ENCODE measurements around the gene ACYP2. TPM values are rescaled to one million over a fixed set of nuclear protein-coding genes. Genes with fewer than 3 reads are reported as not detected.
A peak's percentile ranks its signal among the peaks of the same experiment; 100 is the strongest.

ACYP2 gene
- total RNA-seq, 1 donor, result 9.0 TPM

GRCh38 chr2:54255230-54256090 lies 140.0 kb downstream of the ACYP2 start:
- TF ChIP-seq, protein P1, sequence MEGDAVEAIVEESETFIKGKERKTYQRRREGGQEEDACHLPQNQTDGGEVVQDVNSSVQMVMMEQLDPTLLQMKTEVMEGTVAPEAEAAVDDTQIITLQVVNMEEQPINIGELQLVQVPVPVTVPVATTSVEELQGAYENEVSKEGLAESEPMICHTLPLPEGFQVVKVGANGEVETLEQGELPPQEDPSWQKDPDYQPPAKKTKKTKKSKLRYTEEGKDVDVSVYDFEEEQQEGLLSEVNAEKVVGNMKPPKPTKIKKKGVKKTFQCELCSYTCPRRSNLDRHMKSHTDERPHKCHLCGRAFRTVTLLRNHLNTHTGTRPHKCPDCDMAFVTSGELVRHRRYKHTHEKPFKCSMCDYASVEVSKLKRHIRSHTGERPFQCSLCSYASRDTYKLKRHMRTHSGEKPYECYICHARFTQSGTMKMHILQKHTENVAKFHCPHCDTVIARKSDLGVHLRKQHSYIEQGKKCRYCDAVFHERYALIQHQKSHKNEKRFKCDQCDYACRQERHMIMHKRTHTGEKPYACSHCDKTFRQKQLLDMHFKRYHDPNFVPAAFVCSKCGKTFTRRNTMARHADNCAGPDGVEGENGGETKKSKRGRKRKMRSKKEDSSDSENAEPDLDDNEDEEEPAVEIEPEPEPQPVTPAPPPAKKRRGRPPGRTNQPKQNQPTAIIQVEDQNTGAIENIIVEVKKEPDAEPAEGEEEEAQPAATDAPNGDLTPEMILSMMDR (IDR thresholded peaks at IDR 0.05; ENCODE audit: extremely low read depth, low read depth, low read length), result no peak
- Histone ChIP-seq H3K79me2 (ENCODE audit: insufficient read depth, low read length) (no peaks in the 10 kb centered on the region), H4K20me1 (ENCODE audit: insufficient read depth, low read length) (no peaks in the 10 kb centered on the region), H3K27me3 (ENCODE audit: insufficient read depth, low read length) (no peaks in the 10 kb centered on the region), H3K36me3 (ENCODE audit: insufficient read depth, low read length) (no peaks in the 10 kb centered on the region), H3K9me3 (ENCODE audit: low read depth, low read length) (no peaks in the 10 kb centered on the region), H3K4me3 (ENCODE audit: insufficient read depth, low read length) (no peak overlapping the region), H3K4me2 (ENCODE audit: insufficient read depth, low read length) (no peak overlapping the region), H2AFZ (ENCODE audit: low read length) (no peak overlapping the region), H3K4me1 (ENCODE audit: insufficient read depth, low read length) (peaks cover 14% of the 10 kb centered on the region), H3K27ac (ENCODE audit: low read depth, low read length) (no peak overlapping the region)
- DNase-seq (ENCODE audit: insufficient read length, low spot score, missing footprints), result no peak

- Histone ChIP-seq H3K79me2 (ENCODE audit: insufficient read depth, low read length) (no peaks in the 10 kb centered on the region), H3K27me3 (ENCODE audit: insufficient read depth, low read length) (no peaks in the 10 kb centered on the region), H3K4me2 (ENCODE audit: insufficient read depth, low read length) (no peak within 1 kb of the TSS), H3K36me3 (ENCODE audit: insufficient read depth, low read length) (no peaks in the 10 kb centered on the region), H2AFZ (ENCODE audit: low read length) (no peak within 1 kb of the TSS), H3K27ac (ENCODE audit: low read depth, low read length) (no peak within 1 kb of the TSS), H3K9me3 (ENCODE audit: low read depth, low read length) (no peaks in the 10 kb centered on the region), H3K4me1 (ENCODE audit: insufficient read depth, low read length) (peaks cover 16% of the 10 kb centered on the region), H4K20me1 (ENCODE audit: insufficient read depth, low read length) (no peaks in the 10 kb centered on the region), H3K4me3 (ENCODE audit: insufficient read depth, low read length) (no peak within 1 kb of the TSS)
- TF ChIP-seq, protein P1 (IDR thresholded peaks at IDR 0.05; ENCODE audit: extremely low read depth, low read depth, low read length), result no peak
- no peak for DNase-seq (ENCODE audit: insufficient read length, low spot score, missing footprints)
Measured at GRCh38 chr2:54256091-54256694, 140.8 kb downstream of the ACYP2 start, which contains the start of gene TSPYL6. Gene TSPYL6, minus strand, starts transcription at chr2:54256229. Its CDS starts 78 bp downstream, at chr2:54256151.

DNA sequence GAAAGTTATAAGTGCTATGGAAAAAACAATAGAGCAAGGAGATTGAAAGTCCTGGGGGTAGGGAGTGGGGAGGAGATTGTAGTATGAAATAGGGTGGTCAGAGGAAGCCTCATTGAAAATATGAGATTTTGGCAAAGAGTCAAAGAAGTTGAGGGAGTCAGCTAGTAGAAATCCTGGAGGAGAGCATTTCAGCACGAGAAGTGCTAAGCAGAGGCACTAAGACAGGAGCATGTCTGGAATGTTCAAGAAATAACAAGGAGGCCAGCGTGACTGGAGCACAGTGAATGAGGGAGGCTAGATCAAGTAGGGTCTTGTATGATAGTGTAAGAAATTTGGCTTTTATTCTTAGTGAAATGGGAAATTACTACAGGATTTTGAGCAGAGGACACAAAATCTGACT lies 142.8 kb downstream of the ACYP2 start:
- H3K79me2 ChIP-seq (ENCODE audit: insufficient read depth, low read length), result no peaks in the 10 kb centered on the region

More for the DNA sequence above, 142.8 kb downstream of the ACYP2 start:
- no peak overlapping the region for H3K4me3 ChIP-seq (ENCODE audit: insufficient read depth, low read length)
- TF ChIP-seq, protein P1 (IDR thresholded peaks at IDR 0.05; ENCODE audit: extremely low read depth, low read depth, low read length), result no peak
- no peak overlapping the region for H2AFZ ChIP-seq (ENCODE audit: low read length)
- no peaks in the 10 kb centered on the region for H3K36me3 ChIP-seq (ENCODE audit: insufficient read depth, low read length)
- H4K20me1 ChIP-seq (ENCODE audit: insufficient read depth, low read length), result no peaks in the 10 kb centered on the region
- no peaks in the 10 kb centered on the region for H3K9me3 ChIP-seq (ENCODE audit: low read depth, low read length)
- H3K4me2 ChIP-seq (ENCODE audit: insufficient read depth, low read length), result no peak overlapping the region
- no peak overlapping the region for H3K27ac ChIP-seq (ENCODE audit: low read depth, low read length)
- no peaks in the 10 kb centered on the region for H3K27me3 ChIP-seq (ENCODE audit: insufficient read depth, low read length)
- peaks cover 25% of the 10 kb centered on the region for H3K4me1 ChIP-seq (ENCODE audit: insufficient read depth, low read length)
- DNase-seq (ENCODE audit: insufficient read length, low spot score, missing footprints), result peak; percentile 83
